Measurements from ENCODE around the gene OSBPL10.

DNA sequence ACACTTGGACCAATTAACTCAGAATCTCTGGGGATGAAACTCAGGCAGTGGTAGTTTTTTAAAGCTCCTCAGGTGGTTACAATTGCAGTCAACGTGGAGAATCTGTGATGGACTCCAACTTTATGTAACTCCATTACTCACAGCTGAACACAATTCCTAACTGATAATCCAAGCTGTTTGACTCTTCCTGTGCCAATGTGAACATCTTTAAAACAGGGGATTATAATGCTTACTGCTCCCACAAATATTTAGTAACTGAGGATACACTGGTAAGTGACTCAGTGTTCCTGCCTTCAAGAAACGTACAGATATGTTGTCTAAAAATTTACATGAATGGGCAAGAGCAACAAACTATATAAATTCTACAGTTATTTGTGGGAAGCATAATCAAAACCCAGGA lies 85.6 kb downstream of the OSBPL10 start:
- TF ChIP-seq POLR2A (IDR thresholded peaks at IDR 0.05) (no peak), CTCF (IDR thresholded peaks at IDR 0.05) (no peak), EP300 (IDR thresholded peaks at IDR 0.05) (no peak)
